ENCODE data around the gene FOXP2. TPM values are rescaled to one million over a fixed set of nuclear protein-coding genes. Genes with fewer than 3 reads are reported as not detected.
"Not testable (repeated sequence)": the region's sequence is repeated elsewhere in the genome, so short reads cannot be mapped to it uniquely, and the experiment has no call there.

The FOXP2 gene
- total RNA-seq, 4 donors from 2014 or later: 12.2 to 40.9 (median 19.5) TPM

- Histone ChIP-seq H3K4me1 (no peaks in the 10 kb centered on the region), H3K9me3 (no peaks in the 10 kb centered on the region), H3K4me3 (no peak overlapping the region), H3K27ac (no peak overlapping the region), H3K36me3 (no peaks in the 10 kb centered on the region), H3K27me3 (no peaks in the 10 kb centered on the region)
- TF ChIP-seq EP300 (IDR thresholded peaks at IDR 0.05) (no peak), POLR2A (IDR thresholded peaks at IDR 0.05) (no peak), CTCF (IDR thresholded peaks at IDR 0.05) (no peak), POLR2AphosphoS5 (IDR thresholded peaks at IDR 0.05) (no peak)
- 74% methylated on average over 3 of the region's 3 CpGs for WGBS
- DNase-seq (ENCODE audit: low spot score in 2 of 2): no peak
Measured at GRCh38 chr7:114432703-114433102, 18.1 kb downstream of the FOXP2 start.

GRCh38 chr7:114439581-114439980, 25.0 kb downstream of the FOXP2 start:
- Histone ChIP-seq H3K27me3 (no peaks in the 10 kb centered on the region), H3K36me3 (no peaks in the 10 kb centered on the region), H3K9me3 (no peaks in the 10 kb centered on the region), H3K4me3 (no peak overlapping the region), H3K27ac (no peak overlapping the region), H3K4me1 (no peaks in the 10 kb centered on the region)
- WGBS: 94% methylated on average over 5 of the region's 5 CpGs
- DNase-seq (ENCODE audit: low spot score in 2 of 2): no peak
- no peak for TF ChIP-seq EP300 (IDR thresholded peaks at IDR 0.05)
- TF ChIP-seq CTCF (IDR thresholded peaks at IDR 0.05): no peak
- TF ChIP-seq POLR2A (IDR thresholded peaks at IDR 0.05): no peak
- no peak for TF ChIP-seq POLR2AphosphoS5 (IDR thresholded peaks at IDR 0.05)

- H3K27me3 ChIP-seq; H3K9me3 ChIP-seq; H3K4me1 ChIP-seq; H3K36me3 ChIP-seq; DNase-seq (ENCODE audit: low spot score in 2 of 2); H3K27ac ChIP-seq; H3K4me3 ChIP-seq: not testable (repeated sequence)
- 92% methylated on average over 4 of the region's 4 CpGs for WGBS
Measured at GRCh38 chr7:114440927-114441326, 26.3 kb downstream of the FOXP2 start.

GRCh38 chr7:114444196-114444595, 29.6 kb downstream of the FOXP2 start:
- WGBS: 95% methylated on average over 2 of the region's 2 CpGs

GRCh38 chr7:114450431-114450830, 35.8 kb downstream of the FOXP2 start:
- H3K27ac ChIP-seq: no peak overlapping the region
- H3K36me3 ChIP-seq: no peaks in the 10 kb centered on the region
- no peak for TF ChIP-seq CTCF (IDR thresholded peaks at IDR 0.05)
- no peaks in the 10 kb centered on the region for H3K4me1 ChIP-seq
- no peaks in the 10 kb centered on the region for H3K9me3 ChIP-seq
- no peaks in the 10 kb centered on the region for H3K27me3 ChIP-seq
- 83% methylated on average over 2 of the region's 2 CpGs for WGBS
- DNase-seq (ENCODE audit: low spot score in 2 of 2): no peak
- no peak overlapping the region for H3K4me3 ChIP-seq

More at GRCh38 chr7:114444196-114444595, 29.6 kb downstream of the FOXP2 start:
- DNase-seq (ENCODE audit: low spot score in 2 of 2): no peak
- Histone ChIP-seq H3K9me3 (no peaks in the 10 kb centered on the region), H3K27ac (no peak overlapping the region), H3K4me1 (no peaks in the 10 kb centered on the region), H3K27me3 (no peaks in the 10 kb centered on the region), H3K4me3 (no peak overlapping the region), H3K36me3 (no peaks in the 10 kb centered on the region)
- no peak for TF ChIP-seq POLR2AphosphoS5 (IDR thresholded peaks at IDR 0.05)

GRCh38 chr7:114459574-114459973, 45.0 kb downstream of the FOXP2 start:
- no peaks in the 10 kb centered on the region for H3K9me3 ChIP-seq
- H3K27me3 ChIP-seq: peaks cover 3% of the 10 kb centered on the region
- no peak for DNase-seq (ENCODE audit: low spot score in 2 of 2)
- no peak for TF ChIP-seq POLR2A (IDR thresholded peaks at IDR 0.05)
- no peak for TF ChIP-seq POLR2AphosphoS5 (IDR thresholded peaks at IDR 0.05)
- no peak for TF ChIP-seq CTCF (IDR thresholded peaks at IDR 0.05)
- TF ChIP-seq EP300 (IDR thresholded peaks at IDR 0.05): no peak
- no peaks in the 10 kb centered on the region for H3K36me3 ChIP-seq
- no peak overlapping the region for H3K4me3 ChIP-seq
- no peaks in the 10 kb centered on the region for H3K4me1 ChIP-seq
- no peak overlapping the region for H3K27ac ChIP-seq
- WGBS: 97% methylated on average over 12 of the region's 12 CpGs

All from suprapubic skin (tissue), 4 donors.